ENCODE data around the gene VEPH1.

DNA sequence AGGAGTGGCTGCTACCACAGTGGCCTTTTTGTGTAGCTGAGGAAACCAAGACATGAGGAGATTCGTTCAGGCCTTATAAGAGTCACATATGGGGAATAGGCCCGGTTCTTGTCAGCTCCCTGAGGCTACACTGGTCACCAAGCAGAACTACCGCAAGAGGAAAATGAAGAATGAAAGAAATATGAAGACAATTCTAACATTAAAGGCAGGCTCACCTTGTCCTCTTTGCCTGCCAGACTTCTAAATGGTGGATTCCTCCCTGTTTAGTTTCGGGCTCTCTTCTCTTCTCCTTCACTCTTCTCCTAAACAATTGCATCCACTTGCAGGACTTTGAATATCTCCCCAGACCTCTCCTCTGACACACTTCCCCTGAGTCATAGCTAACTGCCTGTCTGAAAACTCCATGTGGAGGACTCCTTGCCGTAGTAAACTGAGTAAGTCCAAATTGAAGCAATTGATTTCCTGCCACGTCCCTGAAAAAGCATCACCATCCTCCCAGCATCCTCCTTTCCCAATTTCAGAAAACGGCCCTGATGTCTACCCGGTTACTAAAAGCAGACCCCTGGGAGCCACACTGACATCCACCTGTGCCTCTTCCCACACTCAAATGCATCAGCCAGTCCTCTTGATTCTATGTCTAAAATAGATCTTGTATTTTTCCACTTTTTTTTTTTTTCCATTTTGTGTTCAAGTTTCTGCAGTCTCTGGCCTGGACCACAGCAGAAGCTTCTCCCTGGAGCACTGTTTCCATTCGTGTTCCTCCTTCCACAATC is 30.3 kb upstream of the VEPH1 start:
- TF ChIP-seq GATA2 (IDR thresholded peaks at IDR 0.05; ENCODE audit: low read depth, low read length) = no peak
- no peak for TF ChIP-seq GATA3 (IDR thresholded peaks at IDR 0.05; ENCODE audit: low read depth, low read length)
